Stimulated activated CD4-positive, alpha-beta T cell treated with anti-CD3 and anti-CD28 coated beads, Interleukin-4, amount 100 ng/mL, for 24 hours (primary cell): Measurements from ENCODE around the gene SATB1.
A peak's percentile ranks its signal among the peaks of the same experiment; 100 is the strongest.

Source experiments
- DNase-seq: peaks from one replicate; pipeline ENCODE4 v3.0.0-alpha.2; 2020

Gene SATB1

DNA sequence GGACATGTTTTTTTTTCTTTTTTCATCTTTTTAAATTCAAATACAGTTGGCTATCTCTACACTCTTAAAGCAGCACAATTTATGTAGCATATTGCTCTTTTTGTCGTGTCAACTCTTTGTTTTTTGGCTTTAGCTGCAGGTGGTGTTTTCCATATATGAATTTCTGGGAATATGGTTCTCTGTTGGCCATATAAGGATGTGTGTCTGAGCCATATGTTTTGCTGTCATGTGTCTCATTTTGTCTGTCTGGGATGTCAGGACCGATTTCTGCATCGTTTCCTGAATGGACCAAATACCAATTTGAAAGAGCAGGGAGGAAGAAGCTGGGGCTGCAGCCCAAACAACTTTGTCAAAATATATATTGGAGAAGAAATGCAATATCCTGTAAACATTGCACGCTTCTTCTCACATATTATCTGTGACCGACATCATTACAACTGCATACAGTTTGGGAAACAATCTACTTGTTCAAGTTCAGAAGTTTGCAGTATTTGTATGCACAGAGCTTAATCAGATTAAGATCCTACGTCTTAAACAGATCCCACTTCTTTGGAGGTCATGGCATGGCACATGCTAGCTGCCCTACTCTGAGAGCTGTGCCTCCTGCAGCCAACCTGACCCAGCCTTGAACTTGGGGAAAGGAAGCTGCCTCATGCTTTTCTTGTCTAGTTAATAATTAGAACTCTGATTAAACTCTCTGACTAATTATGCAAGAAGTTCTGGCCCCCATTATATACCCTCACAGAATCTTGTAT lies 4.0 kb upstream of the SATB1 start:
- no peak for DNase-seq

DNA sequence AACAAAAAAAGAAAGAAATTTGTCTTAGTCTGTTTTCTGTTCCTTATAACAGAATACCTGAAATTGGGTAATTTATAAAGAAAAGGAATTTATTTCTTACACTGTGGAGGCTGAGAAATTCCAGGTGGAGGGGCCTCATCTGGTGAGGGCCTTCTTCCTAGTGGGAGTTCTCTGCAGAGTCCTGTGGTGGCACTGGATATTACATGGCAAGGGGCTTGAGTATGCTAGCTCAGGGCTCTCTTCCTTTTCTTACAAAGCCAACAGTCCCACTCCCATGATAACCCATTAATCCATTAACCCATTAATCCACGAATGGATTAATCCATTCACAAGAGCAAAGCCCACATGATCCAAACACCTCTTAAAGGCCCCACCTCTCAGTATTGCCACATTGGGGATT lies 2.9 kb upstream of the SATB1 start:
- no peak for DNase-seq

DNA sequence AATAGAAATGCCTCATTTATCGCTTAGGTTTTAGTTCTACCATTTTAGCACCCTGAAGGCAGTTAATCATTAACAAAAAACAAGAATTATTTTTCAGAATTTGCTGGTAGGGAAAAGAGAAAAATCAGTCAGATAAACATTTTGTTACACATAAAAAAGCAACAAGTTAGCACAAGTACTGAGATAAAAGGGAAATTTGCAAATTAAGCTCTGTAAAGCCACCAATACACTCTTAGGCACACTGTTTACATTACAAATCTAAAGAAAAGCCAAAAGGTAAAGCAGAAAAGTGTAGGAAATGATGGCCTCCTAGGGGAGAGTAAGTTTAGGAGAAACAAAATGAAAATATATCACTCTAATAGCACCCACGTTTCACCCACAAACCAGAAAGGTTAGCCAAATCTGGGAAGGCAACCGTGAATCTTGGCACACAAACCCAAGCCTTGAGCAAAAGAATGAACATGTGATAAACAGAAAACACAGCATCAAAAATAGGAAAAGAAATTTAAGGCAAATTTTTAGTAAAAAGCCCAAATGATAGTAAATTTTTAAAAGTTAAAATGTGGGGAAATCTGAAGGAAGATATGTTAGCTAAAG lies 1.6 kb upstream of the SATB1 start:
- DNase-seq = no peak

DNA sequence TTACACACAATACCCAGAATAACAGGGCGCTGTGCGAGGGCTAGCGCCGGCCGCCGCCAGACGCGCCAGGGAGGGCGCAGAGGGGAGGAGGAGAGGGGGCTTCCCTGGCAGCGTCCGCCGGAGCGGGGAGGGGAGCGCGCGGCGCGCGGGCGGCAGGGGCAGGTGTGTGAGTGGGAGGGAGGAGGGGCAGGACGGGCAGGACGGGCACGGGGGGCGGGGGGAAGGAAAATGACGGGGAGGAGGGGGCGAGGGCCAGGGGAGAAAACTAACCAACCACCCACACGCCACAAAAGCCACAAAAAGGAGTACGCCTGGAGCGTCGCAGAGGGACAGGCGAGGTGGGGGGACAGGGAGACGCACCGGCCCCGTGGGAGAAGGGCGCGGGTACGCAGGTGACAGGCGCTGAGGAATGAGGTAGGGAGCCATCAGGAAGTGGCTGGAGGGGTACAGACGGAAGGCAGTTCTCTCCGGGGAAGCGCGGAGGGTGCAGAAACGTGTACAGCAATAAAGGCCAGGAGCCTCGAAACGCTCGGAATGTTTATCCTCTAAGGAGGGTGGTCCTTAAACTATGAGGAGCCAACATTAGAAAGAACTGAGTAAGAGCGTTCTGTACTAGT lies 610 bp upstream of the SATB1 start:
- DNase-seq = peak; percentile 67

DNA sequence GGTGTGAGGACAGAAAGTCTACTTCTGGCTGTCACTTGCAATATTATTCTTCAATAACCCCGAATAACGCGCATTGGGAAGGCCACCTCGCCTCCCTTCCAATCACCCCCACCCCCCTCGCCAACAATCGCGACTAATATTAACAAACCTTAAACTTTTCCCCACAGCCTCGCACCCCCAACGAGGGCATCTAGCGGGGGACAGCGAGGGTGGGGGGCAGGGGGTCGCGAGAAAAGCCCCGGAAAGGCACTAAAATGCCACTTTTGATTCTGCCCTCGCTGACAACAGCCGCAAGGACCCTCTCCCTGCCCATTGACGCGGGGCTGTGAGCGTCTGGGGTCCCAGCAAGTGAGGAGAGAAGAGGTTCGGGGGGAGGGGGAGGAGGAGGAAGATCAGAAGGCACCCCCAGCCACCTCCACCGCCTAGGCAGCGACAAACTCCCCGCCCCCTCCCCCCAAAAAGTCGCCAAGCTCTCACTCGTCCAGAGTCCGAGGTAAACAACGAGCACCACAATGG lies 868 bp downstream of the SATB1 start:
- no peak for DNase-seq

DNA sequence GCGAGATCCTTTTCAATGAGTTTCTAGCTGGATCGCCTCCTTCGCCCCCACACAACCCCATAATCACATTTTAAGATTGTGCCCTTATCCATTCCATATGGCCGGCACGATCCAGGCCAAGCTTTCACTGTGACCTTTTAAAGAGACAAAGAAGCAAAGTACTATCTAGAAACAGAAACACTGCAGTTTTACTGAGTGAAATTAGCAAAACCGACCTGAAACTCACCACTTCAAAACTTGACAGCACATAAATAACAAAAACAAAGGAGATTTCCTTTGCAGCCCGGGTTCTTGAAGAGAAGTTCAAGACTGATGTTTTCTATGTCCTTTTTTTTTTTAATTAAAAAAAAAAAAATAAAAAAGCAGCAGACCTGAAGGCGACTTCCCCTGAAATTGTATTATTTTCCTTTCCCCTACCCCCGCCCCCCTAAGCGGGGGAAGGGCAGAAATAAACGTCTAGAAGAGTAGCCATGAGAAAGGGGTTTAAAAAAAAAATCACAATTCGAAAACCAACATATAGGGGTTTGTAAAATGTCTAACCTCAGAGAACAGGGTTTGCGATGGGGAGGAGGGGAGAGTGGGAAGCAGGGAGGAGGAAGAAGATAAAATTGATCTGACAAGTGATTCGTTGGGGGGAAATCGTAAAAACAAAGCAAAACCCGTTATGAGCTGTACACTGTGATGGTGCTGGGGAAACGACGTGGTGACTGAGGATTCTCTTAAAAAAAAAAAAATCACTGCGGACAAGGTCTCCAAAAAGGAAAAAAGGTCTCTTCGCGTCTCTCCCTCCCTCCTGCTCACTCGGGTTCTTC lies 1.5 kb downstream of the SATB1 start:
- peak; percentile 48 for DNase-seq

DNA sequence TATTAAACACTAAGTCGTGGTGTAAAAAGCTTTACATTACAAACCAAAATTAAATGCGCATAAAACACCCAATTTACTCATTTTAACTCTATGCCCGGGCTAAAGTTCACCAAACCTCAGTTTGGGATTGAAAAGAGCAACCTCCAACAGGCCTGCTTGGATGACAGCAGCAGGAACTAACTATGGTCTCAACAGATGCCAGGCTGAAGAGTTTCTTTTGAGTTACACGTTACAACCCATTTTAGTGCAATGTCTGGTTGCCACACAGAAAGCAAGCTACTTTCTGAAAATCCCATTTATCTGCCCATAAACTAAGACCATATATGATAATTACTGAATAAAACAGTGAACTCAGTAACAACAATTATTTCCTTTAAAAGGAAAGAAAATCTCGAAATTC lies 2.2 kb downstream of the SATB1 start:
- DNase-seq = no peak

DNA sequence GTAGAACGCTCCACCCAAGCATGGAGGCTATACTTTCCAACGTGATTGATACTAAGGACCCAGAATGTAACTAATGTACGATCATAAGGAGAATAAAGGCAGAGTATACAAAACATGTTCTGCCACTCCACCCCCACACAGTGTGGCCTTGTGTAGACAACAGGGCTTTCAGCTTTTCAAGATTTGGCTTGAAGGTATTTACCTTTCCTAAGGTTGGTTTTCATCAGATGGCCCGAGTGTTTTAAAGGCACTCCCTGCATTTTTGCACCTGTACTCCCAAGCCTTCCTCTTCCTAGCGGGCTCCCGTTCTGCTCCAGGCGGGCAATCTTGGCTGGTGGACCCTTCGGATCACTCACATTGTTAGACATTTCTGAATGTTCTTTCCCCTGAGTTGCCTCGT lies 4.6 kb downstream of the SATB1 start:
- DNase-seq = no peak

DNA sequence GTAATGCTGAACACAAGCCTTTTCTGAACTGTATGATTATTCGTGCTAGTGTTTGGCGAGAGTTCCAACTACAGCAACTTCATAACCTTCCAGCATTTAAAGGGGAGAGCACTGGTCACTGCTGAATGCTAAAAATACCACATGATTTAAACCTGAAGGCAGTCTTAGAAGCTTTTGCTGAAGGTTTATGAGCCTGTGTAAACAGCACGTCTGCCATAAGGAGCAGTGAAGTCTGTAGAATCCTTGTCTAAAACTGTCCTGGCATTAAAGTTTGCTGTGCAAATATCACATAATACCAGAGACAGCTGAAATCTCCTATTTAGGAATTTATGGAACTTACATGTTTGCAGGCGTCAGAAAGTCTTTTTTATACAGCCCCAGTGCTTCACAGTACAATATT lies 5.9 kb downstream of the SATB1 start:
- no peak for DNase-seq

DNA sequence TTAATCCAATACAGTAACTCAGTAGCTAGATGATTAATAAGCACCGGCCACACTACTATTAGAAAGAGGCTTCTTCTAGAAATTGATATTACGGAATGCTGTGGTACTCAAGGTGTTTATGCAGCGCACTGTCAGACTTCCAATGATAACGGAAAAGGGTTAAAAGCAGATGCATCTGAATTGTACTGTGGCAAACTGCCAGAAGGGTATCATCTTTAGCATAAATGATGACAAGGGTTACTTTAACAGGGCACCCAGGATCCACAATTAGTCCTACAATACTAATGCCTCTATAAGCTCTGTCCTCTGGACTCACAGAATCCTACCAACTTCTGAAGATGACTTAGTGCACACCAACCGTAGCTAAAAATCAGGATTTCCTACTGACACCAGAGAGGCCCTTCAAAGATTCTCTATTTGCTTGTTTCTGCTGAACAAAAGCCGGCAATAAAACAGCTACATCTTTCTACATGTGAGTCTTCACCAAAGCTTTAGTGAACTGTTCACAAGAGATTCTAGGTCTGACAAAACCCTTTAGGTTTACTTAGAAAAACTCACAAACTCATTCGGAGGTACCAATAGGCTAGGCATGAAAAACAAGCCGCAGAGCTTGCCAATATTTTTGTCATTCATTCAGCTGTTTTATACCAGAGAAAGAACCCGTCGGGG lies 7.1 kb downstream of the SATB1 start:
- no peak for DNase-seq

DNA sequence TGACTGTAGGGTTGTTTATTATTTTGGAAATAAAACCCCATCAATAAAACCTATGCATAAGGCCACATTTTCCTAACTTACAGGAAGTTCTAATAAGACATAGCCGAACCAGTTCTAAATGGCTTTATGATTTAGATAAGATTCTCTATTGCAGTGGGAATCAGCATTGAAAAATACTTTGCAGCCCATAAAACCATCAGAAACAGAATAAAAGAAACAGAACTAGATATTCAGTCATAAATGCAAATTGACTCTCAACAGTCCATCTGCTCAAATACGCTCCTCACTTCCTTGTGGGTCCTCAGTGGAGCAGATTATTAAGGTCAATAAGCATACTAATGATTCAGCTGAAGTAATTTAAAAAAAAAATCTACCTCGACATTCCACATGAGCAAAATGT lies 8.8 kb downstream of the SATB1 start:
- no peak for DNase-seq

DNA sequence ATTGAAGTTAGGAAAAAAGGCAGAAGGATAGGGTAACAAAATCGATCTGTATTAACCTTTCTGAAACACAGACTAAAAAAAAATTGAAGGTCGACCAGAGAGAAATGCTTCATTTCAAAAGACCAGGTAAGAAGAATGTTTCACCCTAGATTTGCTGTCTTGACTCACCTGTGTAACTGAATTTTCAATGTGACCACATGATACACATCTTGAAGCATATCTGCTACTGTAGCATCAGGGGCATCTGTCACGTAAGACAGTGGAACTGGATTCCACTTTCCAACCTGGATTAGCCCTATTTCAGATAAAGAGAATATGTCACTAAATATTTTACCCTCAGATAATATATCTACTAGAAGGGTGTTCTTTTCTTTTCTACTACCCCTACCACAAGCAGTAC lies 9.3 kb downstream of the SATB1 start:
- DNase-seq = no peak

DNA sequence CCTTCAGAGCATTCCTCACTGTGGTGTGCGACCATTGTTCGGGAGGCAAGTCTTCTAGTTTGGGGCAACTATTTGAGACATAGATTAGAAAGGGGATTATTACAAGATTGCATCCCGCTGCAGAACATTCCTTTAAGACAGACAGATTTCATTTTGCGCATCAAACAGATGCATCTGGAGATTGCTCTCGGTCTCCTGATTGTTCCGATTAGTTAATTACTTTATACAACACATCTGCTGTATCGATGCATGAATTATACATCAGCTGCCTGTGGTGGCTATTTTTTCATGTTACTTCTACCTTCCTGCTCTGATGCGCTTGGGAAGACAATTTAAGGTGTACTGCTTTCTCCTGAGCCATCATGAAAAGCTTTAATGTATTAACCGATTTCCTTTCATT lies 10.0 kb downstream of the SATB1 start:
- no peak for DNase-seq

DNA sequence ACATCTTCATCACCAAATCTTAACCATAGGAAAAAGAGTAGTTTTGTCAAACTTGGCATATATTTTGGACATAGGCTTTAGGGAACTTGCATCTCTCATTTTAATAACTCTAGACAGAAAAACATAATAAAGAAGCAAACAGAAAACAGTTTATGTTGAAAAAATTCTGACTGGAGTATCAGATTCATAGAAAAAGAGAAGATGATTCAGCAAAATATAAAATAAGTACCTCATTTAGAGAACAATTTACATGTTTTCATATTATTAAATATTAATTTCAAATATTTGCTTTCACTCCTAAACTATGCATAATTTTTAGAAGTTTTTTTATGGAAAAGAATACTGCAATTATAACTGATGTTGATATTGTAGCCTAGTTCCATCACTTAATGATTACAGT lies 12.5 kb downstream of the SATB1 start:
- DNase-seq = no peak

DNA sequence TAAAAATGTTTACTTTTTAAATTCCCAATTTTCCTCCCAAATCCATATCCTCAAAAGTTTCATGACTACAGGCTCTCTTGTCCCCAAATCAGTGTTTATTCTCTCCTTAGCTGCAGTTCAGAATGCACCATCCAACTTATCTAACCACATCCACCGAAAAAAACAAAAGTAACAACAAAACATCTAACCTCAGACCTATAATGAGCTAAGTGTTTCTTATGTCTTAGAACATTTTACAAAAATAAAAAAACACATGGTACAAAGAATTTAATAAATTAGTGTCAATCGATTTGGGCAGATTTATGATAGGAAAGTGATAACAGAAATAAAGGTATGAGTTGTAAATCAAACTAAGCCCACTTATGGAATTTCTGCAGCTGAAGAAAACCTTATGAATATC lies 13.6 kb downstream of the SATB1 start:
- DNase-seq = no peak

DNA sequence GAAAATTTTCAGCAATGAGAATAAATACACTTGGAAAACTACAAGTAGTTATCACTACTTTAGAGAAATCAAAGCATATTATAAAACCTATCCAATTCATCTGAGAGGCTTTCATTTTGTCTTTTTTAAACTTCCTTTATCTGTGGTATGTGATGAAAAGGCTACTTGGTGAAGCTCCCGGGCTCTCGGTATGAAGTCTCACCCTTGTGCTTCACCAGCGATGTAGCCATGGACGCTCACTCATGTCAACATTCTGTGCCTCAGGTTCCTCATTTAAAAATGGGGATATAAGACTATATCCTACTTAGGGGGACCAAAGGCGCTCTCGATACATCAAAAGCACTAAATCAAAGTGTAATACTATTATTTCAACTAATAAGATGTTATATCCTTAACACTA lies 14.9 kb downstream of the SATB1 start:
- DNase-seq = no peak

DNA sequence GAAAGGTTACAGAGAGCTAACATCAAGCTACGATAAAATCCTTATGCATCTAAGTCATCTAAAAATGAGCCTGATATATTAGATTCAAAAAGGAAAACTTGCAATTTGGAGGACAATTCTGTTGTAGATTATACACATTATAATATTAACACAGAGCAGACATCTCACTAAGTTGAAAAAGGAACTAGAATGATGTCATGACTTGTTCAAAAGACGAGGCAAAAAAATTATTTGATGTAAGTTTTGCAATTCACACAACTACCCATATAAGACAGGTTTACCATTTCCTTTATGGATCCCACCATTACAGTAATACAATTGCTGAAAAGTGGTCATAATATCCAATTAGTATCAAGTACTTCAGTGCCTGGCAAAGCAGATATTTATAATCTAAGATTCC lies 15.9 kb downstream of the SATB1 start:
- no peak for DNase-seq

DNA sequence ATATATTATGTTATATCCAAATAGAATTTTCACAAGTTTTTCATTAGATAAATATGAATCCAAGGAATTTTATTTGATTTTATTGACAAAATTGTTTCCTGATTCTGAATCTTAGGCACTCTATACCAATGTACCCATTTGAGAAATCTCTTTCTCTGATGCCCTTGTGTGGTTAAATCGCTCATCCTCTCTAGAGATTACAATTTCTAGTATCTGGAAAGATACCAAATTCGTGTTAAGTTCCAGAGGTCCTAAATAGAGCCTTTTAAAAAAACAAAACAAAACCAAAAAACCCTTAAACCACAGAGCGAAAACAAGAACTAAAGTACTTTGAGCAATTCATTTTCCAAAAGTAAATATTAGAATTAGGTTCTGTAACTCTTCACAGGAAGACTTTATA lies 20.0 kb downstream of the SATB1 start:
- no peak for DNase-seq

DNA sequence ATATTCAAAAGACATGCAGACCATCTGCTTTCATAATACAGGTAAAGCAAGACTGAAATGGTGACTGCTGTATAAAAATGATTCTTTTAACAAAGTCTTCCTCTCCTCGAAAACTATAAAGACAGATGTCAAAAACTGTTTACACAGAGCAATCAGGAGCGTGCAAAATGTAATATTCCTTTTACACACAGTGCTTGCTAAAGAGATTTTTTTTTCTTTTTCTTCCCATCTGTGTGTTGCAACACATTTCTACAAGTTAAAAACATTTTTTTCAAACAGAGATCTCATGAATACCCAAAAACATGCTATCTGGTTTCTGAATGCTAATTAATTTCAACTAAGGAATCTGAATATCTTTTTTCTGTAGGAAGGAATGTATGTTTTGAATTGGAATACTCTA lies 22.1 kb downstream of the SATB1 start:
- DNase-seq = no peak

DNA sequence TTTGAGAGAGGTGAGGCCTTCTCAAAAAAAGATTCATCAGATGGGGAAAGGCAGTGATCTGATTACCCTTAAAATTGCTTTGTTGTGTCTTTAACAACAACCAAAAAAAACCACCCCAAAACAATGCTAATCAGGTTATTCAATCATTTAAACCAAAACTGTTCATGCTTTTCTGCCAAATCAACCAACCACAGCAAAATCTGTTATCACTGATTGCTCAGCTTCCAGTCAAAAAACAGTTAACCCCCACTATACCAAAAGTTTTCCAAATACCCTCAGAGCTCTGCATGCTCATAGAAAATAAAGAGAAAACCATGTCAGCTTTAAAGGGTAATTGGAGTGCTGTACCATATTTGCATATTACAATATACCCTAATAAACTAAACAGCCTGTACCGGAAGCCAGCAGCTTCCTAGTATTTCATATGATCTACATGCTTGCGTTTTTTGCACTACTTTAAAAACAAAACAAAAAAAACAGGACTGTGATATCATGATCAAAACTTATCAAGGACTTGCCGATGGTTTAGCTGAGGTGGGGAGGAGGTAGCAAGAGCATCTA lies 22.8 kb downstream of the SATB1 start:
- DNase-seq = no peak

DNA sequence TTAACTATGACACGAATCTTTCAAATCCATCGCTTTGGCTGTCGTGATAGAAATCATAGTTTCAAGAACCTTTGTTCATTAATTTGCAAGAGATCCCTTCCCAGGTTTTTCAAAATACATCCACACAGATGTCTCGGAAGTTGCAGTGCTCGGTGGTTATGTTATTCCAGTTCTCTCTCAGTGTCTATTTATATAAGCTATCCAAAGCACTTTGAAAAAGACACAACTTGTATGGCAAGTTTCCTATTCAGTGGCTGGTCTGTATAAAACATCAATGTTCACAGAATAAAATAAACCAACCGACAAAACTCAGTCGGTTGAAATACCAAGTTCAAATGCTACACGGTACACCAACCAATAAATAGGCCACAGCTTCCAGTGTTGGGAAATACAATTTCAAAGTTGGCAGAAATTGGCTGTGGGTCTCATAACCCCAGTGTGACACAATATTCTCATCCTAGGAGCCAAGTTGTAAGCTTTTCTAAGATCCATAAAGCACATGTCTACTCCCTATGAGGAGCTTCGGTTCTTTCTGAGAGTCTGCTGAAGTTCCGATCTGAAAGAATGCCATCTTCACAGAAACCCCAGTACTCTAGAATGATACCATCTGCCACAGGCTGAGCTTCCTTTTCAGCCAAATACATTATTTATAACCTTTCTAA lies 23.7 kb downstream of the SATB1 start:
- DNase-seq = no peak

DNA sequence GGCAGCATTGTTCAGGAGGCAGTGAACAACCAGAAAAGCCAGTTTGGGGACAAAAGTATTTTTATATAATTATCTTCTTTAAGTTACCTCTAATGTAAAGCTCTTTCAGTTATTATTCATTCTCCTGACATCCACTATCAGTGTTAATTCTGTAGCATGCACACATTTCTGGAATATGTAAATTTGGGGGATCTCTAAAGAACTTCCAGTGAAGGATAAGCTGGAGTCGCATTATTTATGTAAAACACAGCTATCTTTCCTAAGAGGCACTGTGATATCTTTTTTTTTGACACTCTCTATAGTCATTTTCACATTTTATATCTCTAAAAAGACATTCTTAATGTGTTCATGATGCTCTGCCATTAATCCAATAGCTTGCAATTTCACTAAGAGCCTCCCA lies 26.7 kb downstream of the SATB1 start:
- DNase-seq = no peak
